Calu3 (cell line): ENCODE measurements around the gene LAMA2. TPM values are rescaled to one million over a fixed set of nuclear protein-coding genes. Genes with fewer than 3 reads are reported as not detected.

Experiments
- BruUV-seq: library from RNA; stranded (reverse); fragments of 400-500 nt; replicated peaks from 2 replicates; lab custom pipeline; 2021; lab: Mats Ljungman, UMichigan
- CTCF ChIA-PET: fragments of 300-600 bp; sonication (Branson Sonifier 250); formaldehyde crosslinking; loops from one replicate; lab custom pipeline; 2022; ENCODE audit warnings: antibody characterized with exemption; lab: Charles Lee
- DNase-seq: peaks from one replicate; pipeline ENCODE4 v3.0.0; 2022
- H3K27ac Mint-ChIP-seq: one replicate; pipeline ENCODE4 v1.8.0; 2022; ENCODE audit warnings: mixed read lengths; ENCODE audit not compliant: unreplicated experiment
- H3K27me3 Mint-ChIP-seq: one replicate; pipeline ENCODE4 v1.8.0; 2022; ENCODE audit warnings: mixed read lengths; ENCODE audit not compliant: unreplicated experiment
- H3K36me3 Mint-ChIP-seq: one replicate; pipeline ENCODE4 v1.8.0; 2022; ENCODE audit warnings: mild to moderate bottlenecking, moderate library complexity, mixed read lengths; ENCODE audit not compliant: insufficient read depth, unreplicated experiment
- H3K4me1 Mint-ChIP-seq: one replicate; pipeline ENCODE4 v1.8.0; 2022; ENCODE audit warnings: mild to moderate bottlenecking, low read depth, mixed read lengths; ENCODE audit not compliant: unreplicated experiment
- H3K4me3 Mint-ChIP-seq: one replicate; pipeline ENCODE4 v1.8.0; 2022; ENCODE audit warnings: mild to moderate bottlenecking, low read depth, moderate library complexity, mixed read lengths; ENCODE audit not compliant: unreplicated experiment
- H3K9me3 Mint-ChIP-seq: one replicate; pipeline ENCODE4 v1.8.0; 2022; ENCODE audit warnings: low read depth, mixed read lengths; ENCODE audit not compliant: unreplicated experiment
- CTCF ChIP-seq: fragments of 200-600 bp; IDR thresholded peaks from one replicate; pipeline ENCODE4 v1.8.0; 2022; ENCODE audit warnings: antibody characterized with exemption; ENCODE audit not compliant: unreplicated experiment
- intact Hi-C: fragments of 100-400 bp; cut with micrococcal nuclease; formaldehyde crosslinking; loops from one replicate; pipeline ENCODE4 v1.10.0; 2022; ENCODE audit not compliant: unreplicated experiment
- total RNA-seq: library from RNA; stranded (reverse); gene quantifications from 2 replicates; pipeline ENCODE4 v1.2.3, GENCODE V29; 2022

LAMA2 gene
- total RNA-seq, 1 experiment from 2014 or later = 0.80 TPM

- DNase-seq = no peak
- CTCF ChIA-PET = no interaction called here
- intact Hi-C loops = no loop called here
- no peak for TF ChIP-seq CTCF
- no peak overlapping the region for H3K4me3 Mint-ChIP-seq
- no peak overlapping the region for H3K27ac Mint-ChIP-seq
- H3K27me3 Mint-ChIP-seq = no peaks in the 10 kb centered on the region
- no peaks in the 10 kb centered on the region for H3K9me3 Mint-ChIP-seq
- no TSS peak for BruUV-seq
- H3K4me1 Mint-ChIP-seq = no peaks in the 10 kb centered on the region
- no peaks in the 10 kb centered on the region for H3K36me3 Mint-ChIP-seq
Measured at GRCh38 chr6:129098061-129098553, 215.2 kb downstream of the LAMA2 start.

GRCh38 chr6:129099696-129100095, 216.8 kb downstream of the LAMA2 start:
- Mint-ChIP-seq H3K27ac (no peak overlapping the region), H3K27me3 (no peaks in the 10 kb centered on the region), H3K36me3 (no peaks in the 10 kb centered on the region), H3K9me3 (no peaks in the 10 kb centered on the region), H3K4me3 (no peak overlapping the region), H3K4me1 (no peaks in the 10 kb centered on the region)
- DNase-seq = no peak
- intact Hi-C loops = no loop called here
- no peak for TF ChIP-seq CTCF
- CTCF ChIA-PET = no interaction called here
- no TSS peak for BruUV-seq

- Mint-ChIP-seq H3K9me3 (no peaks in the 10 kb centered on the region), H3K27me3 (no peaks in the 10 kb centered on the region), H3K27ac (no peak overlapping the region), H3K4me1 (no peaks in the 10 kb centered on the region), H3K4me3 (no peak overlapping the region), H3K36me3 (no peaks in the 10 kb centered on the region)
- no peak for TF ChIP-seq CTCF
- intact Hi-C loops = no loop called here
- DNase-seq = no peak
- CTCF ChIA-PET = no interaction called here
- BruUV-seq = no TSS peak
Measured at GRCh38 chr6:129100164-129100563, 217.2 kb downstream of the LAMA2 start.

- no peaks in the 10 kb centered on the region for H3K27me3 Mint-ChIP-seq
Measured at GRCh38 chr6:129102741-129103140, 219.8 kb downstream of the LAMA2 start.

More at GRCh38 chr6:129102741-129103140, 219.8 kb downstream of the LAMA2 start:
- no peak for TF ChIP-seq CTCF
- Mint-ChIP-seq H3K4me1 (no peaks in the 10 kb centered on the region), H3K36me3 (no peaks in the 10 kb centered on the region), H3K4me3 (no peak overlapping the region), H3K9me3 (no peaks in the 10 kb centered on the region), H3K27ac (no peak overlapping the region)
- CTCF ChIA-PET = no interaction called here
- no peak for DNase-seq
- intact Hi-C loops = no loop called here
- BruUV-seq = no TSS peak
